Chondrocyte (in vitro differentiated cells): Measurements from ENCODE around the gene DYNLRB1. TPM values are rescaled to one million over a fixed set of nuclear protein-coding genes. Genes with fewer than 3 reads are reported as not detected.

Source experiments
- DNase-seq: peaks from one replicate; pipeline ENCODE4 v3.0.0; 2021; ENCODE audit warnings: mixed read lengths, low spot score
- H3K27ac Mint-ChIP-seq: one replicate; pipeline ENCODE4 v1.8.0; 2021; ENCODE audit warnings: mild to moderate bottlenecking, moderate library complexity, mixed read lengths; ENCODE audit not compliant: unreplicated experiment
- H3K27me3 Mint-ChIP-seq: 2 replicates; pipeline ENCODE4 v1.8.0; 2021; ENCODE audit warnings: low read depth, mixed read lengths
- H3K36me3 Mint-ChIP-seq: 2 replicates; pipeline ENCODE4 v1.8.0; 2021; ENCODE audit warnings: low read depth, mixed read lengths
- H3K4me1 Mint-ChIP-seq: 2 replicates; pipeline ENCODE4 v1.8.0; 2021; ENCODE audit warnings: low read depth, mild to moderate bottlenecking, mixed read lengths
- H3K4me3 Mint-ChIP-seq: one replicate; pipeline ENCODE4 v1.8.0; 2021; ENCODE audit warnings: mild to moderate bottlenecking, moderate library complexity, mixed read lengths; ENCODE audit not compliant: unreplicated experiment
- H3K9me3 Mint-ChIP-seq: 2 replicates; pipeline ENCODE4 v1.8.0; 2021; ENCODE audit warnings: low read depth, mixed read lengths
- CTCF ChIP-seq: fragments of 200-600 bp; sonication (generic); IDR thresholded peaks from 2 replicates; pipeline ENCODE4 v1.5.0; 2021; ENCODE audit warnings: antibody characterized with exemption, mild to moderate bottlenecking, moderate library complexity
- total RNA-seq: library from RNA; stranded (reverse); gene quantifications from 3 replicates; pipeline ENCODE4 v1.2.1, GENCODE V29; 2021

Gene DYNLRB1
- total RNA-seq, 1 donor from 2014 or later = 199 TPM

GRCh38 chr20:34522969-34523871, 7.0 kb downstream of the DYNLRB1 start:
- Mint-ChIP-seq H3K36me3 (peaks cover 16% of the 10 kb centered on the region), H3K4me1 (peaks cover 74% of the 10 kb centered on the region), H3K9me3 (no peaks in the 10 kb centered on the region), H3K27ac (peak overlapping the region; percentile 99), H3K27me3 (no peaks in the 10 kb centered on the region), H3K4me3 (peak overlapping the region; percentile 56)
- no peak for DNase-seq
- TF ChIP-seq CTCF = peak; percentile 85

- TF ChIP-seq CTCF = no peak
- Mint-ChIP-seq H3K27ac (peak overlapping the region; percentile 99), H3K36me3 (peaks cover 25% of the 10 kb centered on the region), H3K4me1 (peaks cover 70% of the 10 kb centered on the region), H3K9me3 (no peaks in the 10 kb centered on the region), H3K4me3 (no peak overlapping the region), H3K27me3 (no peaks in the 10 kb centered on the region)
- no peak for DNase-seq
These were observed 8.2 kb downstream of the DYNLRB1 start for GRCh38 chr20:34524426-34524825.

GRCh38 chr20:34525342-34525708, 9.1 kb downstream of the DYNLRB1 start:
- DNase-seq = no peak
- H3K4me3 Mint-ChIP-seq = peak overlapping the region; percentile 37
- no peaks in the 10 kb centered on the region for H3K27me3 Mint-ChIP-seq
- peak overlapping the region; percentile 99 for H3K27ac Mint-ChIP-seq
- TF ChIP-seq CTCF = no peak
- peaks cover 27% of the 10 kb centered on the region for H3K36me3 Mint-ChIP-seq
- H3K4me1 Mint-ChIP-seq = peaks cover 65% of the 10 kb centered on the region
- H3K9me3 Mint-ChIP-seq = no peaks in the 10 kb centered on the region

- TF ChIP-seq CTCF = no peak
- peaks cover 65% of the 10 kb centered on the region for H3K4me1 Mint-ChIP-seq
- peak overlapping the region; percentile 57 for H3K4me3 Mint-ChIP-seq
- no peaks in the 10 kb centered on the region for H3K9me3 Mint-ChIP-seq
- no peaks in the 10 kb centered on the region for H3K27me3 Mint-ChIP-seq
- peak overlapping the region; percentile 99 for H3K27ac Mint-ChIP-seq
- no peak for DNase-seq
- H3K36me3 Mint-ChIP-seq = peaks cover 30% of the 10 kb centered on the region
These were observed 9.6 kb downstream of the DYNLRB1 start for GRCh38 chr20:34525709-34526416.

- H3K9me3 Mint-ChIP-seq = no peaks in the 10 kb centered on the region
- H3K36me3 Mint-ChIP-seq = peaks cover 33% of the 10 kb centered on the region
- H3K4me3 Mint-ChIP-seq = no peak overlapping the region
- peaks cover 65% of the 10 kb centered on the region for H3K4me1 Mint-ChIP-seq
- H3K27ac Mint-ChIP-seq = peak overlapping the region; percentile 99
- no peak for DNase-seq
- no peak for TF ChIP-seq CTCF
- H3K27me3 Mint-ChIP-seq = no peaks in the 10 kb centered on the region
These were observed 10.2 kb downstream of the DYNLRB1 start for GRCh38 chr20:34526466-34526865.
